GM19468 (cell line): ENCODE measurements around the gene REST.
A peak's percentile ranks its signal among the peaks of the same experiment; 100 is the strongest.
"Not testable (repeated sequence)": the region's sequence is repeated elsewhere in the genome, so short reads cannot be mapped to it uniquely, and the experiment has no call there.

Experiments used
- ATAC-seq: cut with Tn5 transposase; IDR thresholded peaks from one replicate; pipeline ENCODE4 v1.9.1; 2021; ENCODE audit warnings: mild to moderate bottlenecking, moderate library complexity, moderate number of reproducible peaks; ENCODE audit not compliant: unreplicated experiment; ENCODE audit errors: extremely low read depth

The REST gene

DNA sequence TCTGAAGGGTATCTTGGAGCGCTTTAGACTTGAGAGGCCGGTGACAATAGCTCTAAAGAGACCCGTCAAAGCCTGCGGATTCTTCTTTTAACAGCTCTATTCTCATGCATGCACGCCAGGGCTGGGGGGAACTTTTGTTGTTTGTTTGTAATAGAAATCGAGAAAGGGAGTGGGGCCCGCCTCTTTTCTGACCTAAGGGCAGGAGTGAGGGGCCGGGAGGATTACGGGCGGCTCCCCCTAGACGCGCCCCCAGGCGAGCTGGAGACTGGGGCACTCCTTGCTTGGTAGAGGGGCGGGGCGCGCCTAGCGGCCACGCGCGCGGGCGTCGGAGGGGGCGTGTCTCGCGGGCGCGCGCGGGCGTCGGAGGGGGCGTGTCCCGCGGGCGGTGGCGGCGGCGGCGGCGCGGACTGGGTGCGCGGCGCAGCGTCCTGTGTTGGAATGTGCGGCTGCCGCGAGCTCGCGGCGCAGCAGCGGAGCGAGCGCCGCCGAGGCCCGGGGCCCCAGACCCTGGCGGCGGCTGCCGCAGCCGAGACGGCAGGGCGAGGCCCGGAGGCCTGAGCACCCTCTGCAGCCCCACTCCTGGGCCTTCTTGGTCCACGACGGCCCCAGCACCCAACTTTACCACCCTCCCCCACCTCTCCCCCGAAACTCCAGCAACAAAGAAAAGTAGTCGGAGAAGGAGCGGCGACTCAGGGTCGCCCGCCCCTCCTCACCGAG lies at the start of gene REST:
REST (plus strand) TSS at position 412 of the 717 bp plus-strand sequence. CDS start 2,739 bp downstream, outside the sequence.
- peak; percentile 51 for ATAC-seq

GRCh38 chr4:56859841-56860240 lies 47.9 kb upstream of the REST start:
- no peak for ATAC-seq

DNA sequence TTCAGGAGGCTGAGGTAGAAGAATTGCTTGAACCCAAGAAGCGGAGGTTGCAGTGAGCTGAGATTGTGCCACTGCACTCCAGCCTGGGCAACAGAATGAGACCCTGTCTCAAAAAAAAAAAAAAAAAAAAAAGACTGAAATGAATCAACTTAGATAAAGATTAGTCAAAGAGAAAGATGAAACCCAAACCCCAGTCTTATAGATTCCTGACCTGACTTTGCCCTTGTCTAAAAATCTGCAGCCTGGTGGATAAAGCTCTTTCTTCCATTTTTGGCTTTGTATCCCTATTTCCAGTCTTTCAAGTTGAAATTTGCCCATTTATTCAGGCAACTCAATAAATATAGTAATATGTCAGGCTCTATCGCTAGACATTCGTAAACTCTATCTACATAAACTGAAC lies 46.9 kb upstream of the REST start:
- no peak for ATAC-seq

GRCh38 chr4:56861360-56861759 lies 46.3 kb upstream of the REST start:
- no peak for ATAC-seq

DNA sequence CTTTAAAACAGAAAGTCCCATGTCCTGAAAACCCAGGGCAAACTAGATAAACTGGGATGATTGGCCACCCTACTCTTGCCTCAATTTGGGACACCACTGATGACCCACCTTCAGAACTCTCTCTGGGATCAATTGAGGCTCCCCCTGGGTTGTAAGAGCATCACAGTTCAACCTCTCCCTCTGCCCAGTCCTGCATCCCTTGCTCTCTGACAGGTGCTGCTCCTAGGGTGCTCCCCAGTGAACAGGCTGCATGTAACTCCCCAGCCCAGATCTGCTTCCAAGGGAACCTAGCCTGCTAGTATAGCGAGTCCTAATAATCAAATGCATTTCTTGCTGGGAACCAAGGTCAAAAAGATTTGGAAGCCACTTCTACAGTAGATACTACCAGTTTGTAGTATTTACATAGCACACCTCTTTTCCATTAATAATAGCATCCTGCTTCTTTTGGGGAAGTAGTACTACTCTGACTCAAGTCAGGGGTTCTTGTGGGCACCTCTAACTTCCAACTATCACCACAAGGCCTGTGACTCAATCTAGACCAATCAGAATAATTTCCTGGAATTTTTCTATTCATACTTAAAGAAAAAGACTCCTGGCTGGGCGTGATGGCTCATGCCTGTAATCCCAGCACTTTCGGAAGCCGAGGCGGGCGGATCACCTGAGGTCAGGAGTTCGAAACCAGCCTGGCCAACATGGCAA lies 44.1 kb upstream of the REST start:
- no peak for ATAC-seq

DNA sequence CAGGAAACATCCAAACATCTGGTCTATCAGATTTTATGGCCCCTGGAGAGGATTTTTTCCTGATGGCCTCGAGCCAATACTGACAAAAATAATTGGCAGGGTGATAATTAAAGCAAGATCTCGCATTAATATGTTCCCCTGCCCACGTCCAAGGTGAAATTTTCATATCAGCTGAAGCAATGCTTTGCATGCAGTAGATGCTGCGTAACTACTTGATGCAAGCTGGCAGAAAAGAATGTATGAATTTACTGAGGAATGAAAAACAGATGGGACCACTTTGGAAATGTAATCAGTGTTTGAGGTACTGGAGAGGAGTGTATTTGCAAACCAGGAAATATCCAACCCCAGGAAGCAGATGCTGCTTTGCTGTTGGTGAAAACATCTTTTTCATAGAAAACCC lies 36.8 kb upstream of the REST start:
- ATAC-seq, result no peak

- ATAC-seq, result no peak
Measured at GRCh38 chr4:56871371-56871866, 36.3 kb upstream of the REST start.

DNA sequence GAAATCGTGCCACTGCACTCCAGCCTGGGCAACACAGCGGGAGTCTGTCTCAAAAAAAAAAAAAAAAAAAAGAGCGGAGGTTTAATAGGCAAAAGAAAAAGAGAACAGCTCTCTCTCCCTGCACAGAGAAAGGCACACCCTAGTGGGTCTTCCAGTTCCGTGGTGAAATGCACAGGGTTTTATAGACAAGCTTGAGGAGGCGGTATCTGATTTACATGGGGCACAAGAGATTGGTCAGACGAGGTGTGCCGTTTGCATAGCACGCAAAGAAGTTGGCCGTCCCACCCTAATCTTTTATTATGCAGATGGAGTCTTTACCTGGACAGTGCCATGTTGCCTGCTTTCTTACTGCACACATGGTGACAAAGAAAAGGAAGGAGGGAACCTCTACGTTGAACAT lies 33.5 kb upstream of the REST start:
- ATAC-seq, result no peak

GRCh38 chr4:56874923-56875322 lies 32.8 kb upstream of the REST start:
- ATAC-seq, result no peak

DNA sequence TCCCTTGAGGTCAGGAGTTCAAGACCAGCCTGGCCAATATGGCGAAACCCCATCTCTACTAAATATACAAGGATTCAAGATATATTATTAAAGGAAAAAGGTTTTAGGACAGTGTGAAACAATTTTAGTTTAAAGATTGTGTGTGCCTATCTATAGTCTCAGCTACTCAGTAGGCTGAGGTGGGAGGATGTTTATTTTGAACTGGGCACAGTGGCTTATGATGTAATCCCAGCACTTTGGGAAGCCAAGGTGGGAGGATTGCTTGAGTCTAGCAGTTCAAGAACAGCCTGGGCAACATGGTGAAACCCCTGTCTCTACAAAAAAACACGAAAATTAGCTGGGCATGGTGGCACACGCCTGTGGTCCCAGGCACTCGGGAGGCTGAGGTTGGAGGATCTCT lies 31.4 kb upstream of the REST start:
- ATAC-seq, result no peak

DNA sequence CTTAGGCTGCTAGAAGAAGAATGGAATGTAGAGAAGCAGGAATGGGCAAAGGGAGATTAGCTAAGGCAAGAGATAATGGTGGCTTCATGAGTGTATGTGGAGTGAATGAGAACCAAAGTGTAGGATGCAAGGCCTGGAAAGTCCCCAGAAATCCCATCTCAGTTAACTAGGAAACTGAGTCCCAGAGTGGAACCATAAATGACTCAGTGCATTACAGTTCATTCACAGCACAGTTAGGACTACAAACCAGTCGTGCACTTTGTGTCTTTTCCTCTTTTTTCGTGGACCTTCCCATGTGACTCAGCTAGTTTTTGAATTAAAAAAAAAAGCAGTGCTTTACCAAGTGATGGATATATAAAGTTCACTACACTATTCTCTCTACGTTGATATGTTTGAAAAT lies 27.7 kb upstream of the REST start:
- no peak for ATAC-seq

DNA sequence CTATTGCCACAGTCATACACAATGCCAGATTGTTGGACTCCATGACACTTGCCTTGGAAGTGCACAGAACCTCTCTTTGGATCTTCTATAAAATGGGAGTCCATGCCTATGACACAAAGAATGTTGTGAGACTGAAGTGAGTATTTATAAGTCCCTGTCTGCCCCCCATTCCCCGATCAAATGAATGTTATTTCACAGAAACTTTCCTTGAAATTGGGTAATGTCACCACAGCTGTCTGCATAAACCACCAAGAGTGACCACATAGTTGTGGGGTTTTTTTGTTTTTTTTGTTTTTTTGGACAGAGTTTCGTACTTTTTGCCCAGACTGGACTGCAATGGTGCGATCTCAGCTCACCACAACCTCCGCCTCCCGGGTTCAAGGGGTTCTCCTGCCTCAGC lies 27.1 kb upstream of the REST start:
- ATAC-seq, result no peak

DNA sequence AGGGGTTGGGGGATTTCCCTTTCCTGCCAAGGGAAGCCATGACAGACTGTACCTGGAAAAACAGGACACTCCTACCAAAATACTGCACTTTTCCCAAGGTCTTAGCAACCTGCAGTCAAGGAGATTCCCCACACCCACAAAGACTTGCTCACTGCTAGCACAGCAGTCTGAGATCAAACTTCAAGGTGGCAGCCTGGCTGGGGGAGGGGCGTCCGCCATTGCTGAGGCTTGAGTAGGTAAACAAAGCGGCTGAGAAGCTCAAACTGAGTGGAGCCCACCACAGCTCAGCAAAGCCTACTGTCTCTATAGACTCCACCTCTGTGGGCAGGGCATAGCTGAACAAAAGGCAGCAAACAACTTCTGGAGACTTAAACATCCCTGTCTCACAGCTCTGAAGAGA lies 23.2 kb upstream of the REST start:
- not testable (repeated sequence) for ATAC-seq

GRCh38 chr4:56892691-56893090 lies 15.0 kb upstream of the REST start:
- ATAC-seq, result no peak

- ATAC-seq, result not testable (repeated sequence)
Measured at GRCh38 chr4:56897842-56898241, 9.9 kb upstream of the REST start.

GRCh38 chr4:56900186-56900585 lies 7.5 kb upstream of the REST start:
- ATAC-seq, result not testable (repeated sequence)

- no peak for ATAC-seq
Measured at GRCh38 chr4:56902703-56903102, 5.0 kb upstream of the REST start.

- ATAC-seq, result no peak
Measured at GRCh38 chr4:56905796-56906195, 1.9 kb upstream of the REST start.

DNA sequence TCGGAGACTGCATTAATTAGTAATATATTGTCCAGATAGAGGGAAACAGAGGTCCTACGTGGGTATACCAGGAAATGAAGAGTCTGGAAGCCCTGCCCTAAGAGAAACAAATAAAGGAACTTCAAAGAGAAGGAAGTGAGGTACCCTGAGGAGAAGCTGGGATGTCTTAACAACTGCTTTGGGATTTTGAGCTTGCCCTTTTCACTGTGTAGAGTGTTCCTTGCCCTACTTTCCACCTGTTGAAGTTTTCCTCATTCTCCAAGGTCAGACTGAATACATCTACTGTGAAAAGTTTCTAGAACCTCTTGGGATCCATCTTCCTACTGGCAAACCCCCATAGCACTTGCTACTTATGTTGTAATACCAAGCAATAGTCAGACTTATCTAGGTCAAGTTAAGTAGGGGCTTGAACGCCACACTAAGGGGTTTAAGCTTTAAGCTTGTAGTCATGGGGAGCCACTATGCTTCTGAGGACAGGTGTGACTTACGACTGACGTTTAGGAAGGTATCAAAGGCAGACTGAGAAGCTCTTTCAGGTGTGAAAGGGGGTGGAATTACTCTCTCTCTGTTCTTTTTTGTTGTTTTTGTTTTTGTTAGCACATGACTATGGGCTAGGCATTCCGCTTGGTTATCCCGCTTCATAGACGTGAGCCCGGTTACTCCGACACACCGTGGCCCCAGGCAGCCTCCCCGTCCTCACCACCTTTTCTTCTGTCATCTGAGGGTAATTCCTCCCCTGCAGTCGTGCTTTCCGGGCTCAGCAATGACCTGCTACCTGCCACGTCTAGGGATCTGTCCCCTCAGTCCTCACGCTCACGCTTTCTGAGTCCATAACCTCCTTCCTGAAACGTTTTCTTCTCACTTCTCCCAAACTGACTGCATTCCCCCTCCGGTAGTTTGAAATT lies 959 bp upstream of the REST start:
- no peak for ATAC-seq

DNA sequence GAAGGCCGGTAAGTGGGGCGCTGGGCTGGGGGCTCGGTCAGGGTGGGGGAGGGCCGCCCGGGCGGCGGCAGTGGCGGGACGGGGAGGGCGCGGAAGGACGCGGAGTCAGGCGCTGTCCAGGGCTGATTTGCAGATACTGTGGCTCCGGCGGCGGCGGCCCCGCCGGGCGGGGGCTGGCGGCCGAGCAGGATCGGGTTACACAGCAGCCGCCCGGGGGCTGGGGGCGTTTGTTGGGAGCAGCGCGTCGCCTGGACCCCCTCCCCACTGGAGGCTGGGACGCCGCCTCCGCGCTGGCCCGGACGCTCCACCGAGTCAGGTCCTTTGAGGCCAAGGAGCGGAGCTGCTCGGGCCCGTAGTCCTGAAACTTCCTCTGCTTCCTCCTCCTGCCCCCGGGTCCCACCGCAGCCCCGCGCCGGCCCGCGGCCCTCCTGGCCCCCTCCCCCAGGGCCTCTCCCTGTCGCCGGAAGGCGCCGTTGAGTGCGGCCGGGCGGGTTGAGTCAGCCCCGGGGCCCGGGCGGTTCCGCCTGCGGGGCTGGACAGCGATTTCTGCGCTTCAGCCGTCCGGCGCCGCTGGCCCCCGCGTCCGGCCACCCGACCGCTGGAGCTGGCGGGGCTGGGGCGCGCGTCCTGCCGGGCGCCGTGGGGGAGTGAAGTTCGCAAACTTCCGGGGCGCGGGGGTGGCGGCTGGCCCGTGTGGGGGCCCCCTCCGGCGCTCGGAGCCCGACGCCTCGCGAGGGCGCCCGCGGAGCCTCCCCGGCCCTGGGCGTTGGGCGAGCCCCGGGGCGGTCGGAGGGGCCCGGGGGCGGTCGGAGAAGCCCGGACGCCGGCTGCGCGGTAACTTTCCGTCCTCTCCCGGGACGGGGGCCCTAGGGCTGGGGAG lies 746 bp downstream of the REST start:
- ATAC-seq, result peak; percentile 42
